Measurements from ENCODE around the gene BACH2. TPM values are rescaled to one million over a fixed set of nuclear protein-coding genes. Genes with fewer than 3 reads are reported as not detected.
A peak's percentile ranks its signal among the peaks of the same experiment; 100 is the strongest.

Gene BACH2
- total and polyA plus RNA-seq, 12 donors = 0.16 to 4.7 (median 2.4) TPM

DNA sequence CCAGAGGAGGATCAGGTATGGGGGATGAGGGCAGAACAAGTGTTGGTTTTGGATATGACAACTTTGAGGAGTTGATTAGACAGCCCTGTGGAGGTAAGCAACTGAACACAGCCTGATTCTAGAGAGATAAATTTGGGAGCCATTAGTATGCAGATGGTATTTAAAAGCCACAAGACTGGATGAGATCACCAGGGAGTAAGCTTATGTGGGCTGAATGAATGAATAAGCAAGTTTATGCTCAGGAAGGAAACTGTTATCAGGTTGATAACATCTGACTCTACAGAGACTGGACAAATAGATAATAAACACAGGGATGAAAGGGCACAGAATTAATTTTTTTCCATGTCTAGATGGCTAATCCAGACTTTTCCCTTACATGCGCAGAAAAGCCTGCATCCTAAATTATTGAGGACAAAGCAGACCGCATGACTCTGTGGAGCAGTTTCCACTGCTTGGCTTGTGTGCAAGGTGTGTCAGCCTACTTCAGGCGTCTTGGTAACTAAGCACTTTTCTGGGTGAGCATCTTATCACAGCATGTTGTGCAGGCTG lies 251.7 kb downstream of the BACH2 start:
- WGBS, 2 donors = 43 to 53% methylated on average over 3 of the region's 3 CpGs
- H3K9me3 ChIP-seq = no peaks in the 10 kb centered on the region
- TF ChIP-seq, protein P1, sequence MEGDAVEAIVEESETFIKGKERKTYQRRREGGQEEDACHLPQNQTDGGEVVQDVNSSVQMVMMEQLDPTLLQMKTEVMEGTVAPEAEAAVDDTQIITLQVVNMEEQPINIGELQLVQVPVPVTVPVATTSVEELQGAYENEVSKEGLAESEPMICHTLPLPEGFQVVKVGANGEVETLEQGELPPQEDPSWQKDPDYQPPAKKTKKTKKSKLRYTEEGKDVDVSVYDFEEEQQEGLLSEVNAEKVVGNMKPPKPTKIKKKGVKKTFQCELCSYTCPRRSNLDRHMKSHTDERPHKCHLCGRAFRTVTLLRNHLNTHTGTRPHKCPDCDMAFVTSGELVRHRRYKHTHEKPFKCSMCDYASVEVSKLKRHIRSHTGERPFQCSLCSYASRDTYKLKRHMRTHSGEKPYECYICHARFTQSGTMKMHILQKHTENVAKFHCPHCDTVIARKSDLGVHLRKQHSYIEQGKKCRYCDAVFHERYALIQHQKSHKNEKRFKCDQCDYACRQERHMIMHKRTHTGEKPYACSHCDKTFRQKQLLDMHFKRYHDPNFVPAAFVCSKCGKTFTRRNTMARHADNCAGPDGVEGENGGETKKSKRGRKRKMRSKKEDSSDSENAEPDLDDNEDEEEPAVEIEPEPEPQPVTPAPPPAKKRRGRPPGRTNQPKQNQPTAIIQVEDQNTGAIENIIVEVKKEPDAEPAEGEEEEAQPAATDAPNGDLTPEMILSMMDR (IDR thresholded peaks at IDR 0.05) = no peak
- DNase-seq (no peak), ATAC-seq (peak in 1 of 8 donors; percentile 30)
- peaks cover 0 to 11% (median 0%) of the 10 kb centered on the region in 9 donors for H3K4me1 ChIP-seq
- H3K27ac ChIP-seq = no peak overlapping the region
- H3K36me3 ChIP-seq = no peaks in the 10 kb centered on the region
- H3K4me3 ChIP-seq = no peak overlapping the region
- H3K27me3 ChIP-seq = no peaks in the 10 kb centered on the region
- intact Hi-C loops (cut with DNase I) = no loop called here

DNA sequence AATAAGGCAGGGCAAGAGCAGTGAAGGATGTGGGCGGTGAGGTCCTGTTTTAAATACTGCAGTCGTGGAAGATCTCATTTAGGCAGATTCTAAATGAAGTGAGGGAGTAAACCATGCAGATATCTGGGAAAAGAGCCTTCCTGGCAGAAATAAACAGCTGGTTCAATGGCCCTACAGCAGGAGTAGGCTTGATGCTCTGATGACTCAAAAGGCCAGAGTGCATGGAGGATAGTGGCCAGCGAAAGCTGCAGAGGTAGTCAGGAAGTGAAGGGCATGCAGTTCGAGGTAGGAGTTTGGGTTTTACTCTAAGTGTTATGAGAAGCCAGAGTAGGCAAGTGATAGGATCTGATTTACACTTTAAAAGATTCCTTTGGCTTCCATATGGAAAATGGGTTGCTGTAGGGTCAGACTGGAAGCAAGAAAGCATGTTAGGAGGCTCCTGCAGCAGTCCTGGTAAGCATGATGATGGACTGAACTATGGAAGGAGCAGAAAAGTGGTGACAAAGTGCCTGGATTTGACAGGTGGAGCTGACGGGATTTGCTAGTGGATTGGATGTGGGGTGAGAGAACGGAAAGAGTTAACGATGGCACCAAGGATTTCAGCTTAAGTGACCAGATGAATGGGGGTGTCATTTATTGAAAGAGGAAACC lies 252.3 kb downstream of the BACH2 start:
- Histone ChIP-seq H3K27ac (no peak overlapping the region), H3K4me3 (no peak overlapping the region), H3K27me3 (no peaks in the 10 kb centered on the region), H3K4me1 (peaks cover 0 to 11% (median 0%) of the 10 kb centered on the region in 9 donors), H3K9me3 (no peaks in the 10 kb centered on the region), H3K36me3 (no peaks in the 10 kb centered on the region)
- 88 to 89% methylated on average over 7 of the region's 7 CpGs for WGBS, 2 donors
- DNase-seq (no peak), ATAC-seq (no peak)
- TF ChIP-seq, protein P1 (IDR thresholded peaks at IDR 0.05) = no peak
- intact Hi-C loops (cut with DNase I) = no loop called here

DNA sequence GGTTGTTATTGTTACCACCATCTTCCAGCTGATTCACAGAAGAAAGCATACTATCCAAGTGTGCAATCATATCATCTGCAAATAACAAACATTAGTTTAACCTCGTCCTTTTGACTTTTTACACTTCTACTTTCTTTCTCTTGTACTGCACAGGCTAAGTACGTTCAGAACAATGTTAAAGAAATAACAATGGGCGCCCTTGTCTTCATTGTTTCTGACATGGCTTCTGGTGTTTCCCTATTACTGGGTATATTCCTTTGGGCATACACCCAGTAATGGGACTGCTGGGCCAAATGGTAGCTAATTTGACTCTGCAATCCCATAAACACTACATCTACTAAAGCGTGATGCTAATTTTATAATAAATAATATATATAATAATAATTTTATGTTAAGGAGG lies 255.7 kb downstream of the BACH2 start:
- TF ChIP-seq, protein P1 (IDR thresholded peaks at IDR 0.05) = no peak
- intact Hi-C loops (cut with DNase I) = no loop called here
- Histone ChIP-seq H3K27ac (no peak overlapping the region), H3K36me3 (no peaks in the 10 kb centered on the region), H3K9me3 (peaks cover 0 to 5% (median 0%) of the 10 kb centered on the region in 11 donors), H3K4me1 (peaks cover 0 to 11% (median 0%) of the 10 kb centered on the region in 9 donors), H3K4me3 (no peak overlapping the region), H3K27me3 (no peaks in the 10 kb centered on the region)
- no peak for ATAC-seq
- 86 to 87% methylated on average over 4 of the region's 4 CpGs for WGBS, 2 donors
- DNase-seq = no peak

DNA sequence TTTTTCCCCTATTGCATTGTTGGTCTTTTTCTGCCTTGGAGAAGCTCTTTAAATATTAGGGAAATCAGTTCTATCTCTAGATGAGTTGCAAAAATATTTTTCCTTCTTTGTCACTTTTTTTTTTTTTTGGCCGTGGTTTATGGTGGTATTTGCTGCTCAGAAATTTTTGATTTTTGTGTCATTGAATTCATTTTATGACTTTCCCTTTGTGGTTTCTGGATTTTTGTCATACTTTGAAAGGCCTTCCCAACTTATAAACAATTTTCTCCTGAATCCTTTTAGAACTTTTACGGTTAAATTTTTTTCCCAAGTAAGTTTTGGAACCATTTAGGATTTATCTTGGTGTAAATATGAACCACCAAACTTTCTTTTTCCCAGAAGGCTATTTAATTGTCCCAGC lies 256.7 kb downstream of the BACH2 start:
- Histone ChIP-seq H3K4me3 (no peak overlapping the region), H3K4me1 (peaks cover 0 to 7% (median 0%) of the 10 kb centered on the region in 9 donors), H3K27me3 (no peaks in the 10 kb centered on the region), H3K9me3 (peaks cover 0 to 5% (median 0%) of the 10 kb centered on the region in 11 donors), H3K36me3 (no peaks in the 10 kb centered on the region), H3K27ac (no peak overlapping the region)
- 85 to 91% methylated on average over 2 of the region's 2 CpGs for WGBS, 2 donors
- TF ChIP-seq, protein P1 (IDR thresholded peaks at IDR 0.05) = no peak
- no peak for DNase-seq
- intact Hi-C loops (cut with DNase I) = no loop called here
- no peak for ATAC-seq

Measured in heart right ventricle (tissue), 16 donors.